GM23248 (cell line): ENCODE measurements around the gene NUP107.

ENCODE experiments used
- EZH2 ChIP-seq: fragments of 200-600 bp; sonication (generic); IDR thresholded peaks from 2 replicates; pipeline ENCODE4 v1.6.1; 2018; ENCODE audit warnings: antibody characterized with exemption, mild to moderate bottlenecking; ENCODE audit not compliant: insufficient read depth, poor library complexity, severe bottlenecking
- EZH2phosphoT487 ChIP-seq: fragments of 200-600 bp; sonication (generic); IDR thresholded peaks from 2 replicates; pipeline ENCODE4 v1.6.1; 2018; ENCODE audit warnings: antibody characterized with exemption, moderate library complexity, mild to moderate bottlenecking, low read depth; ENCODE audit not compliant: insufficient read depth

DNA sequence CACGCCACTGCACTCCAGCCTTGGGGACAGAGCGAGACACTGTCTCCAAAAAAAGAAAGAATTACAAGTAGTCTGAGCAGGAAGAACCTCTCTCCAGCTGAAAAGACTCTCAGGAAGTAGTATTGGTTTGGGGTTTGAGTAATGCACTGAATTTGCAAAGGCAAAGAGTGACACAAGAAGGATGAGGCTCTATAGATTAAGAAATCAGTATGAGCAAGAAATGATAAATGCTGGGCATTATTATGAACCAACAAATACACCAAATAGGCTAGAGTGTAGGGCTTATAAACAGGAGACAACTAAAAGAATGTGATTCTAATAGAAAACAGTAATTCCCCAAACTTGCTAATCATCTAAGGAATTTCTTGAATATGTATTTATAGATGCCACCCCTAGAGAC lies 56.6 kb downstream of the NUP107 start:
- TF ChIP-seq EZH2 (no peak), EZH2phosphoT487 (no peak)
